Measurements from ENCODE around the gene ATAD3C.
"Not testable (repeated sequence)": the region's sequence is repeated elsewhere in the genome, so short reads cannot be mapped to it uniquely, and the experiment has no call there.

Gene ATAD3C

DNA sequence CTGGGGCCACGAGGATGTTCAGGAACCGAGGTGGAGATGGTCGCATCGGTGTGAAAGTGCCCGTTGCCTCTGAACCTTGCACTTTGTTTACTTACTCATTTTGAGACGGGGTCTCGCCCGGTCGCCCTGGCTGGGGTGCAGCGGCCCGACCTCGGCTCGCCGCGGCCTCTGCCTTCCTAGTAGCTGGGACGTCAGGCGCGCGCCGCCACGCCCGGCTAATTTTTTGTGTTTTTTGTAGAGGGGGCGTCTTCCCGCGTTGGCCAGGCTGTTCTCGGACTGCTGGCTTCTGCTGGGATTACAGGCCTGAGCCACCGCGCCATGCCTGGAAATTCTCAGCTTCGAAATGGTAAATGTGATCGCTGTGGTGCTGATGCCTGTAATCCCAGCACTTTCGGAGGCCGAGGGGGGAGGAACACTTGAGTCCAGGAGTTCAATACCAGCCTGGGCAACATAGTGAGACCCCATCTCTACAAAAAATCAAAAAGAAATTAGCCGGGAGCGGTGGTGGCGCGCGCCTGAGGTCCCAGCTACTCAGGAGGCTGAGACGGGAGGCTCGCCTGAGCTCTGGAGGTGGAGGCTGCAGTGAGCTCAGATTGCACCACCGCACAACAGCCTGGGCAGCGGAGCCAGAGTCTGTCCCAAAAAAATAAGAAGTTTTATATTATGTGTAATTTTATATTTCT, 41.7 kb upstream of the ATAD3C start:
- peaks cover 44% of the 10 kb centered on the region for H3K4me1 Mint-ChIP-seq
- H3K27ac Mint-ChIP-seq, result peak overlapping the region; percentile 59
- no peak for TF ChIP-seq CTCF (IDR thresholded peaks at IDR 0.05)
- H3K36me3 Mint-ChIP-seq (ENCODE audit: low read depth), result peaks cover 39% of the 10 kb centered on the region
- peak; percentile 66 for DNase-seq
- peaks cover 10% of the 10 kb centered on the region for H3K9me3 Mint-ChIP-seq
- H3K4me3 Mint-ChIP-seq, result peak overlapping the region; percentile 92
- H3K27me3 Mint-ChIP-seq (ENCODE audit: low read depth, poor library complexity), result peaks cover 6% of the 10 kb centered on the region

DNA sequence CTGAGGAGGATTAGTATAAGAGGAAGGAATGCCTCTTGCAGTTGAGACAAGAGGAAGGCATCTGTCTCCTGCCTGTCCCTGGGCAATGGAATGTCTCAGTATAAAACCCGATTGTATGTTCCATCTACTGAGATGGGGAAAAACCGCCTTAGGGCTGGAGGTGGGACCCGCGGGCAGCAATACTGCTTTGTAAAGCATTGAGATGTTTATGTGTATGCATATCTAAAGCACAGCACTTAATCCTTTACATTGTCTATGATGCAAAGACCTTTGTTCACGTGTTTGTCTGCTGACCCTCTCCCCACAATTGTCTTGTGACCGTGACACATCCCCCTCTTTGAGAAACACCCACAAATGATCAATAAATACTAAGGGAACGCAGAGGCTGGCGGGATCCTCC, 39.3 kb upstream of the ATAD3C start:
- not testable (repeated sequence) for H3K27me3 Mint-ChIP-seq (ENCODE audit: low read depth, poor library complexity); H3K4me3 Mint-ChIP-seq; DNase-seq; H3K27ac Mint-ChIP-seq
- H3K4me1 Mint-ChIP-seq, result peaks cover 37% of the 10 kb centered on the region
- peaks cover 10% of the 10 kb centered on the region for H3K9me3 Mint-ChIP-seq
- H3K36me3 Mint-ChIP-seq (ENCODE audit: low read depth), result peaks cover 25% of the 10 kb centered on the region

DNA sequence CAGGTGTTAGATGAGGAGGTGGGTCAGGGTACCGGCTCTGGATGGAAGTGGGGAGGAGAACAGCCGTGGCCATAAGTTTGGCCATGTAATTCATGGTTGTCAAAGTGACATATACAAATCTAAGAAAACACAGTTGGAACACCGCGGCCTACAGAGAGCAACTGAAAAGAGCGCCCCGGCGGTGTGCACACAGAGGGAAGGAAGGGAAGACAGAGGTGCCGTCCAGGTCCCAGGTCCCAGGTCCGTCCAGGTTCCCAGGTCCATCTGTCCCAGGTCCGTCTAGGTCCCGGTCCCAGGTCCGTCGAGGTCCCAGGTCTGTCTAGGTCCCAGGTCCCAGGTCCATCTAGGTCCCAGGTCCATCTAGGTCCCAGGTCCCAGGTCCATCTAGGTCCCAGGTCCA, 37.9 kb upstream of the ATAD3C start:
- DNase-seq, result no peak
- TF ChIP-seq CTCF (IDR thresholded peaks at IDR 0.05), result no peak
- peaks cover 10% of the 10 kb centered on the region for H3K9me3 Mint-ChIP-seq
- peaks cover 30% of the 10 kb centered on the region for H3K4me1 Mint-ChIP-seq
- peaks cover 6% of the 10 kb centered on the region for H3K27me3 Mint-ChIP-seq (ENCODE audit: low read depth, poor library complexity)
- no peak overlapping the region for H3K4me3 Mint-ChIP-seq
- peaks cover 20% of the 10 kb centered on the region for H3K36me3 Mint-ChIP-seq (ENCODE audit: low read depth)
- H3K27ac Mint-ChIP-seq, result no peak overlapping the region

DNA sequence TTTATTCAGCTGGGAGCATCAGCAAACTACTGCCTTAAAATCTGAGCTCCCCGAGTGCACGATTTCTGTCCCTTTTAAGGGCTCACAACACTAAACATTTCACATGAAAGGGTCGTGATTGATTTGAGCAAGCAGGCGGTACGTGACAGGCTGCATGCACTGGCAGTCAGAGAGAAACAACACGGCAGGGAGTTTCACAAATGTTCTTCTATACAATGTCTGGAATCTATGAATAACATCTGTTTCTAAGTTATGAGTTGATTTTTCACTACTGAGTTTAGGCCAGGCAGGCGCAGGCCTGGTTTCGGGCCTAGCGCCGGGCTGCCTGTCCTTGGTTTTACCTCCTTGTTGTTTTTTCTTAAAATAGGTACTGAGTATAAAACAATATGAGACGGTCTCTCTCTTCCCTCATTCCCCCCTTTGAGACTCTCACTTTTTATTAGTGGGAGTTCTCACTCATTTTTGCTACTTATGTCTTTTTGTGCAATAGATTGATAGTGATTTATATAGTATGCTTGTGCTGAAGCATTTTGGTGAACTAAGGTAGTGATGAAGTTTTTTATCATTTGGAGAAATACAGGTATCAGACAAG, 37.1 kb upstream of the ATAD3C start:
- H3K27me3 Mint-ChIP-seq (ENCODE audit: low read depth, poor library complexity); H3K4me3 Mint-ChIP-seq; DNase-seq; H3K27ac Mint-ChIP-seq: not testable (repeated sequence)
- H3K36me3 Mint-ChIP-seq (ENCODE audit: low read depth), result peaks cover 20% of the 10 kb centered on the region
- peaks cover 35% of the 10 kb centered on the region for H3K4me1 Mint-ChIP-seq
- H3K9me3 Mint-ChIP-seq, result peaks cover 10% of the 10 kb centered on the region

DNA sequence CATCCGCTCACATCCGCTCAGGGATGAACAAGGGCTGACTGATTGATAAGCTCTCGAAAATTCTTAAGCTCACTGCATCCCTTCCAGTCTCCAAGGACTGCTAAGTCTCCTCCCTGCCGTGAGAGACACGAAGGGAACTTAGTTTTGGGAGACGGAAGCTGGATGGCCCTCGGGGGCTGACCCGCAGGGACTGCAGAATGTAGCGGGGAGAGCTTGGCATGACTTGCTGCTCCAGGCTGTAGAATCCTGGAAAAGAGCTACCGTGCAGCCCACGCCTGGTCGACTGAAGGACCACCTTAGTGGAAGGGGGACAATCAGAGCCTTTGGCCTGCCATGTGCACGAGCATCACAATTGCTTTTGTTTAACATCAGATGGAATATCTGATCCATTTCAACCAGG, 33.7 kb upstream of the ATAD3C start:
- Mint-ChIP-seq H3K36me3 (ENCODE audit: low read depth) (peaks cover 20% of the 10 kb centered on the region), H3K9me3 (peaks cover 10% of the 10 kb centered on the region), H3K27ac (no peak overlapping the region), H3K4me1 (peaks cover 32% of the 10 kb centered on the region), H3K27me3 (ENCODE audit: low read depth, poor library complexity) (peaks cover 6% of the 10 kb centered on the region), H3K4me3 (no peak overlapping the region)
- TF ChIP-seq CTCF (IDR thresholded peaks at IDR 0.05), result no peak
- no peak for DNase-seq

GRCh38 chr1:1417396-1417795, 32.1 kb upstream of the ATAD3C start:
- not testable (repeated sequence) for H3K4me3 Mint-ChIP-seq; H3K27me3 Mint-ChIP-seq (ENCODE audit: low read depth, poor library complexity)
- peak overlapping the region; percentile 93 for H3K27ac Mint-ChIP-seq

DNA sequence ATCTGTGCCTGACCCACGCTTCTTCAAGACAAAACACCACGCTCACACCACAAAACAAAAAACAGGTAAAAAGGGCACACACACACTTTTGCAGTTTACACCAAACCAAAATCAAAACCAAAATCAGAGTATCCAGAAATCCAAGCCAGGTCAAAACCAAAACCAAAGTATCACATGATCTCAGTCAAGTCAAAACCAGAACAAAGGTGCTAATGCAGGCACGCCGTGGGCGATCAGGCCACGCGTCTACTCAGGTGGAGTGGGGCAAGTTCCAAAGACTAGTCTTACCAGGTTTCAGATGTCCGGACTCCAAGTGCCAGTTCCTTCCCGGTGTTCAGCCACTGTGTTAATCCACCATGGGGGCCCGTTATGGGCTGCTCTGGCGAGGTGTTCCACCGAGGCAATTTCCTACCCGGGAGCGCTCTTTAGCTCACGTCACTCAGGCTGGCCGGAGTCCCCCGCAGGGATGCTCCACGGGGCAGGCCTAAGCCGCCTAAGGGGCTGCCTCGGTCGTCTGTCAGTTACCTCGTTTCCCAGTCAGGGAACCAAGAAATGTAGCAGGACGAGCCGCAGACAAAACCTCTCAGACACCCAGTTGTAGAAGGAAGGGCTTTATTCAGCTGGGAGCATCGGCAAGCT, 31.5 kb upstream of the ATAD3C start:
- peak overlapping the region; percentile 93 for H3K27ac Mint-ChIP-seq
- not testable (repeated sequence) for DNase-seq; H3K9me3 Mint-ChIP-seq; H3K36me3 Mint-ChIP-seq (ENCODE audit: low read depth); H3K27me3 Mint-ChIP-seq (ENCODE audit: low read depth, poor library complexity)
- H3K4me3 Mint-ChIP-seq, result peak overlapping the region; percentile 52
- peaks cover 47% of the 10 kb centered on the region for H3K4me1 Mint-ChIP-seq

More at GRCh38 chr1:1417396-1417795, 32.1 kb upstream of the ATAD3C start:
- H3K36me3 Mint-ChIP-seq (ENCODE audit: low read depth); DNase-seq; H3K9me3 Mint-ChIP-seq: not testable (repeated sequence)
- peaks cover 41% of the 10 kb centered on the region for H3K4me1 Mint-ChIP-seq
